NOMO-1 (cell line): Measurements from ENCODE around the gene EIF3J.
"Not testable (repeated sequence)": the region's sequence is repeated elsewhere in the genome, so short reads cannot be mapped to it uniquely, and the experiment has no call there.

Experiments
- DNase-seq, 2 experiments: peaks; one replicate each; lab custom pipeline; 2025; ENCODE audit not compliant: unreplicated experiment in 2 of 2; lab: John Stamatoyannopoulos, UW

EIF3J gene

GRCh38 chr15:44536962-44537734 is at the start of gene EIF3J:
TSS of gene EIF3J (plus strand) at chr15:44537147. CDS start at chr15:44537195, 48 bp downstream.
- DNase-seq, result peak; percentile 94 to 96

- DNase-seq, result no peak
Observed at GRCh38 chr15:44489464-44489863, 47.5 kb upstream of the EIF3J start.

- DNase-seq, result no peak
Observed at GRCh38 chr15:44490622-44491021, 46.3 kb upstream of the EIF3J start.

GRCh38 chr15:44492040-44492439 is 44.9 kb upstream of the EIF3J start:
- no peak for DNase-seq

- no peak for DNase-seq
Observed at GRCh38 chr15:44492672-44493071, 44.3 kb upstream of the EIF3J start.

GRCh38 chr15:44495562-44495961 is 41.4 kb upstream of the EIF3J start:
- DNase-seq, result no peak

- DNase-seq, result no peak
Observed at GRCh38 chr15:44500555-44500954, 36.4 kb upstream of the EIF3J start.

- peak in 1 of 2 experiments; percentile 51 for DNase-seq
Observed at GRCh38 chr15:44501768-44502366, 35.1 kb upstream of the EIF3J start.

- DNase-seq, result no peak
Observed at GRCh38 chr15:44516436-44516835, 20.5 kb upstream of the EIF3J start.

GRCh38 chr15:44519537-44519936 is 17.4 kb upstream of the EIF3J start:
- no peak for DNase-seq

GRCh38 chr15:44525018-44525417 is 11.9 kb upstream of the EIF3J start:
- DNase-seq, result no peak

GRCh38 chr15:44527241-44527640 is 9.7 kb upstream of the EIF3J start:
- DNase-seq, result no peak

GRCh38 chr15:44529864-44530604 is 6.9 kb upstream of the EIF3J start:
- no peak for DNase-seq

- DNase-seq, result no peak
Observed at GRCh38 chr15:44530653-44531052, 6.3 kb upstream of the EIF3J start.

GRCh38 chr15:44532275-44532674 is 4.7 kb upstream of the EIF3J start:
- not testable (repeated sequence) for DNase-seq

- DNase-seq, result no peak
Observed at GRCh38 chr15:44532689-44533088, 4.3 kb upstream of the EIF3J start.

- no peak for DNase-seq
Observed at GRCh38 chr15:44535092-44535491, 1.9 kb upstream of the EIF3J start.

GRCh38 chr15:44535523-44536301 is 1.2 kb upstream of the EIF3J start:
- DNase-seq, result peak in 1 of 2 experiments; percentile 44

GRCh38 chr15:44536302-44536961 is 515 bp upstream of the EIF3J start:
- DNase-seq, result peak; percentile 93 to 96

GRCh38 chr15:44537735-44538240 is 841 bp downstream of the EIF3J start:
- DNase-seq, result peak in 1 of 2 experiments; percentile 23
